SK-N-SH (cell line): Measurements from ENCODE around the gene PORCN.

Experiments
- YY1 ChIP-seq: IDR thresholded peaks from 2 replicates; pipeline ENCODE4 v1.4.0; 2012; ENCODE audit warnings: low read depth, mild to moderate bottlenecking
- TF ChIP-seq, protein P1 (sequence below): IDR thresholded peaks from 2 replicates; pipeline ENCODE4 v1.4.0; 2012; ENCODE audit warnings: low read depth, borderline replicate concordance
- TF ChIP-seq, protein P2 (sequence below): fragments of 200-600 bp; sonication (generic); IDR thresholded peaks from 2 replicates; pipeline ENCODE4 v1.6.1; 2017; ENCODE audit warnings: antibody characterized with exemption, mild to moderate bottlenecking, moderate library complexity

DNA sequence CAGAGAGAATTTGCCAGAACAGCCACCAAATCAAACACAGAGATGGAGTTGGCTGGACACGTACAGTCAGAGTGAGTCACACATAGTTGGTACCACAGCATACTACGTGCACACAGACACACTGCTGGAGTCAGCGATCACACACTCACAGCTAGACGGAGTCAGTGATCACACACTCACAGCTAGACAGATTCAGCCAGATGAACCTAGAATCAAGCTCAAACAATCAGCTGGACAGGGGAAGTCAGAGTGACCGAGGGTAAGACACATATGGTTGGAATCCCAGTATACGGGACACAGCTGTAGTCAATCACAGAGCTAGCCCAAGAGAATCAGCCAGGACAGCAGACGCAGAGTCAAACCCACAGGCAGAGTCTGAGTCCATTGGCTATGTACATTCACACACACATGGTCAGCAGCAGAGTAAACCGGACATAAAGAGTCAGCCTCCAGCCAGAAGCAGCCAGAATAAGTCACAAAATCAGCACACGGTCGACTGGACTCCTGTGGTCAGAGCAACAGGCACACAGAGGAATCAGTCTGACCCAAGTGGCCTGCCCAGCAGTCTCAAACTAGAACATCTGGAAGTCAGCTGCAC is 43.4 kb upstream of the PORCN start:
- TF ChIP-seq, protein P1, sequence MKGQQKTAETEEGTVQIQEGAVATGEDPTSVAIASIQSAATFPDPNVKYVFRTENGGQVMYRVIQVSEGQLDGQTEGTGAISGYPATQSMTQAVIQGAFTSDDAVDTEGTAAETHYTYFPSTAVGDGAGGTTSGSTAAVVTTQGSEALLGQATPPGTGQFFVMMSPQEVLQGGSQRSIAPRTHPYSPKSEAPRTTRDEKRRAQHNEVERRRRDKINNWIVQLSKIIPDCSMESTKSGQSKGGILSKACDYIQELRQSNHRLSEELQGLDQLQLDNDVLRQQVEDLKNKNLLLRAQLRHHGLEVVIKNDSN: no peak
- TF ChIP-seq, protein P2, sequence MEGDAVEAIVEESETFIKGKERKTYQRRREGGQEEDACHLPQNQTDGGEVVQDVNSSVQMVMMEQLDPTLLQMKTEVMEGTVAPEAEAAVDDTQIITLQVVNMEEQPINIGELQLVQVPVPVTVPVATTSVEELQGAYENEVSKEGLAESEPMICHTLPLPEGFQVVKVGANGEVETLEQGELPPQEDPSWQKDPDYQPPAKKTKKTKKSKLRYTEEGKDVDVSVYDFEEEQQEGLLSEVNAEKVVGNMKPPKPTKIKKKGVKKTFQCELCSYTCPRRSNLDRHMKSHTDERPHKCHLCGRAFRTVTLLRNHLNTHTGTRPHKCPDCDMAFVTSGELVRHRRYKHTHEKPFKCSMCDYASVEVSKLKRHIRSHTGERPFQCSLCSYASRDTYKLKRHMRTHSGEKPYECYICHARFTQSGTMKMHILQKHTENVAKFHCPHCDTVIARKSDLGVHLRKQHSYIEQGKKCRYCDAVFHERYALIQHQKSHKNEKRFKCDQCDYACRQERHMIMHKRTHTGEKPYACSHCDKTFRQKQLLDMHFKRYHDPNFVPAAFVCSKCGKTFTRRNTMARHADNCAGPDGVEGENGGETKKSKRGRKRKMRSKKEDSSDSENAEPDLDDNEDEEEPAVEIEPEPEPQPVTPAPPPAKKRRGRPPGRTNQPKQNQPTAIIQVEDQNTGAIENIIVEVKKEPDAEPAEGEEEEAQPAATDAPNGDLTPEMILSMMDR: no peak
- TF ChIP-seq YY1: no peak
